Measurements from ENCODE around the gene RUVBL2. TPM values are rescaled to one million over a fixed set of nuclear protein-coding genes. Genes with fewer than 3 reads are reported as not detected.
"Not testable (repeated sequence)": the region's sequence is repeated elsewhere in the genome, so short reads cannot be mapped to it uniquely, and the experiment has no call there.

Gene RUVBL2
- total RNA-seq, 1 donor, result 122 TPM

GRCh38 chr19:49042177-49042576, 48.5 kb downstream of the RUVBL2 start:
- Histone ChIP-seq H2AFZ (ENCODE audit: low read length) (no peak overlapping the region), H3K9me3 (ENCODE audit: low read depth, low read length) (no peaks in the 10 kb centered on the region), H3K27me3 (ENCODE audit: insufficient read depth, low read length) (no peaks in the 10 kb centered on the region), H3K4me3 (ENCODE audit: insufficient read depth, low read length) (no peak overlapping the region), H3K4me1 (ENCODE audit: insufficient read depth, low read length) (peaks cover 4% of the 10 kb centered on the region), H3K36me3 (ENCODE audit: insufficient read depth, low read length) (no peaks in the 10 kb centered on the region), H3K27ac (ENCODE audit: low read depth, low read length) (no peak overlapping the region), H3K4me2 (ENCODE audit: insufficient read depth, low read length) (no peak overlapping the region), H3K79me2 (ENCODE audit: insufficient read depth, low read length) (no peaks in the 10 kb centered on the region), H4K20me1 (ENCODE audit: insufficient read depth, low read length) (no peaks in the 10 kb centered on the region)
- DNase-seq (ENCODE audit: insufficient read length, low spot score, missing footprints), result peak; percentile 87
- no peak for TF ChIP-seq CTCF (IDR thresholded peaks at IDR 0.05; ENCODE audit: extremely low read depth, low read depth, low read length)

DNA sequence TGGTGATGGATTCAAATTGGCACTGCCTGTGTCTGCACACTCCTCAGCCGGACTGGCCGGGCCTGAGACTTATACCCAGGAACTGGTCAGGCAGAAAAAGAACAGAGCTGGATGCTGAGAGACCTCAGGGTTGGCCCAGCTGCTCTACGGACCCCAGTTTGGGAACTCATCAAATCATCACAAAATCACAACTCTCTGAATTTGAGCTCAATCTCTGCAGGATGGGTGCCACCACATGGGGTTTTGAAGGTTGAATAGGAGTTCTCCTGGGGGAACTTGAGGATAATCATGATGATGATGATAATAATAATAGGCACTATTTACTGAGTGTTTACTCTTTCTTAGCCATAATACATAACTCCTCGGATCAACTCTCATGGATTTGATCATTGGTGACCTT, 49.0 kb downstream of the RUVBL2 start:
- H3K27ac ChIP-seq (ENCODE audit: low read depth, low read length); H3K4me3 ChIP-seq (ENCODE audit: insufficient read depth, low read length); H3K9me3 ChIP-seq (ENCODE audit: low read depth, low read length); H3K27me3 ChIP-seq (ENCODE audit: insufficient read depth, low read length); H3K4me1 ChIP-seq (ENCODE audit: insufficient read depth, low read length); H2AFZ ChIP-seq (ENCODE audit: low read length); H3K36me3 ChIP-seq (ENCODE audit: insufficient read depth, low read length); H4K20me1 ChIP-seq (ENCODE audit: insufficient read depth, low read length); H3K4me2 ChIP-seq (ENCODE audit: insufficient read depth, low read length); H3K79me2 ChIP-seq (ENCODE audit: insufficient read depth, low read length): not testable (repeated sequence)
- peak; percentile 0 for DNase-seq (ENCODE audit: insufficient read length, low spot score, missing footprints)

GRCh38 chr19:49043548-49043947, 49.9 kb downstream of the RUVBL2 start, which contains the start of gene CGB5:
CGB5 (plus strand) TSS chr19:49043848; CDS start chr19:49044210, 362 bp downstream.
- H3K27me3 ChIP-seq (ENCODE audit: insufficient read depth, low read length); H3K27ac ChIP-seq (ENCODE audit: low read depth, low read length); H3K4me1 ChIP-seq (ENCODE audit: insufficient read depth, low read length); H3K4me2 ChIP-seq (ENCODE audit: insufficient read depth, low read length); H3K79me2 ChIP-seq (ENCODE audit: insufficient read depth, low read length); DNase-seq (ENCODE audit: insufficient read length, low spot score, missing footprints); H3K36me3 ChIP-seq (ENCODE audit: insufficient read depth, low read length); H2AFZ ChIP-seq (ENCODE audit: low read length); H4K20me1 ChIP-seq (ENCODE audit: insufficient read depth, low read length); H3K4me3 ChIP-seq (ENCODE audit: insufficient read depth, low read length); H3K9me3 ChIP-seq (ENCODE audit: low read depth, low read length): not testable (repeated sequence)

DNA sequence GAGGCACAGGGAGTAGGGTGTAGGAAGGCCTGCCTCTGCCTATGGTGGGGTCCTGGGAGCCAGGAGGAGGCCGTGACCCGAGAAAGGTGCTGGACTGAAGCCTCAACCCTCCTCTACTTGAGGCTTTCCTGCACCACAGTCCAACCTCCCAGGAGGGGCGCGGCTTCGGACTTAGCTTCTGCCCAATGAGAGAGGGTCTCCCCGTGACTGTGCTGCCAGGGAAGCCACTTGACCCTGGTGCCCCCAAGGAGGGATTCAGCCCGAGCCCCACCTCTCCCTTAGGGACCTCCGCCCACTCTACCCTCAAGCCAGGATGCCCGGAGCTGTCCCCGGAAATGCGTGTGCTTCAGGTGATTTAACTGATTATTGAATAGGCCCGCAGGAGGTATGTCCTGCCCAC, 55.3 kb downstream of the RUVBL2 start, which contains the start of gene CGB8:
Gene CGB8 (minus strand): TSS at position 101 of the 400 bp plus-strand sequence. CDS start 372 bp downstream, outside the sequence.
- H4K20me1 ChIP-seq (ENCODE audit: insufficient read depth, low read length); H2AFZ ChIP-seq (ENCODE audit: low read length); H3K36me3 ChIP-seq (ENCODE audit: insufficient read depth, low read length); H3K27me3 ChIP-seq (ENCODE audit: insufficient read depth, low read length); H3K27ac ChIP-seq (ENCODE audit: low read depth, low read length); H3K79me2 ChIP-seq (ENCODE audit: insufficient read depth, low read length); H3K4me2 ChIP-seq (ENCODE audit: insufficient read depth, low read length); DNase-seq (ENCODE audit: insufficient read length, low spot score, missing footprints); H3K4me3 ChIP-seq (ENCODE audit: insufficient read depth, low read length); H3K4me1 ChIP-seq (ENCODE audit: insufficient read depth, low read length); H3K9me3 ChIP-seq (ENCODE audit: low read depth, low read length): not testable (repeated sequence)

- not testable (repeated sequence) for H3K4me2 ChIP-seq (ENCODE audit: insufficient read depth, low read length); H3K27me3 ChIP-seq (ENCODE audit: insufficient read depth, low read length); H3K79me2 ChIP-seq (ENCODE audit: insufficient read depth, low read length); H3K4me3 ChIP-seq (ENCODE audit: insufficient read depth, low read length); H3K36me3 ChIP-seq (ENCODE audit: insufficient read depth, low read length); H3K27ac ChIP-seq (ENCODE audit: low read depth, low read length); H4K20me1 ChIP-seq (ENCODE audit: insufficient read depth, low read length); H3K4me1 ChIP-seq (ENCODE audit: insufficient read depth, low read length); H2AFZ ChIP-seq (ENCODE audit: low read length); H3K9me3 ChIP-seq (ENCODE audit: low read depth, low read length)
- peak; percentile 9 for DNase-seq (ENCODE audit: insufficient read length, low spot score, missing footprints)
These were observed 56.1 kb downstream of the RUVBL2 start for GRCh38 chr19:49049834-49050233.

- H3K27me3 ChIP-seq (ENCODE audit: insufficient read depth, low read length); H3K4me1 ChIP-seq (ENCODE audit: insufficient read depth, low read length); H3K79me2 ChIP-seq (ENCODE audit: insufficient read depth, low read length); H3K27ac ChIP-seq (ENCODE audit: low read depth, low read length); H3K9me3 ChIP-seq (ENCODE audit: low read depth, low read length); H2AFZ ChIP-seq (ENCODE audit: low read length); H3K4me3 ChIP-seq (ENCODE audit: insufficient read depth, low read length); H4K20me1 ChIP-seq (ENCODE audit: insufficient read depth, low read length); H3K36me3 ChIP-seq (ENCODE audit: insufficient read depth, low read length): not testable (repeated sequence)
- peak; percentile 96 for DNase-seq (ENCODE audit: insufficient read length, low spot score, missing footprints)
- H3K4me2 ChIP-seq (ENCODE audit: insufficient read depth, low read length), result peak overlapping the region; percentile 33
These were observed 56.8 kb downstream of the RUVBL2 start for GRCh38 chr19:49050376-49051033.

All from osteoblast (primary cell).